ENCODE measurements around the gene MAGI2.

DNA sequence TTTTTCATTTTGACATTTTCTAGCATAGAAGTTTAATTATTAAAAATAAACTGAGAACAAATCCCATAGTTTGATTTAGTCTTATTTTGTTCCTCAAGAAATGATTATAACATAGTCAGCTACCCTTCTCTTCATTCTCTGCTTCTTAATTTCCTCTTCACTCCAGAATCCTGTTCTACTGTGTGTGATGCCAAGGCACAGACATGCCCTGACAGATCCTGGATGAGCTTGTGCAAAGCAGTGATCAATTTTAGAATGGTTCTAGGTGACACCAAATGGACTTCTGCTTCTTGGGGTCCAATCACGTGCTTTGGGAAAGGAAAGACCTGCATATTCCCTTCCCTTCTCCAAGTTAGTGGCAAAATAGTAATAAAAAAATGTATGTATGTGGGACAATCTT, 665.6 kb downstream of the MAGI2 start:
- TF ChIP-seq, protein P1, sequence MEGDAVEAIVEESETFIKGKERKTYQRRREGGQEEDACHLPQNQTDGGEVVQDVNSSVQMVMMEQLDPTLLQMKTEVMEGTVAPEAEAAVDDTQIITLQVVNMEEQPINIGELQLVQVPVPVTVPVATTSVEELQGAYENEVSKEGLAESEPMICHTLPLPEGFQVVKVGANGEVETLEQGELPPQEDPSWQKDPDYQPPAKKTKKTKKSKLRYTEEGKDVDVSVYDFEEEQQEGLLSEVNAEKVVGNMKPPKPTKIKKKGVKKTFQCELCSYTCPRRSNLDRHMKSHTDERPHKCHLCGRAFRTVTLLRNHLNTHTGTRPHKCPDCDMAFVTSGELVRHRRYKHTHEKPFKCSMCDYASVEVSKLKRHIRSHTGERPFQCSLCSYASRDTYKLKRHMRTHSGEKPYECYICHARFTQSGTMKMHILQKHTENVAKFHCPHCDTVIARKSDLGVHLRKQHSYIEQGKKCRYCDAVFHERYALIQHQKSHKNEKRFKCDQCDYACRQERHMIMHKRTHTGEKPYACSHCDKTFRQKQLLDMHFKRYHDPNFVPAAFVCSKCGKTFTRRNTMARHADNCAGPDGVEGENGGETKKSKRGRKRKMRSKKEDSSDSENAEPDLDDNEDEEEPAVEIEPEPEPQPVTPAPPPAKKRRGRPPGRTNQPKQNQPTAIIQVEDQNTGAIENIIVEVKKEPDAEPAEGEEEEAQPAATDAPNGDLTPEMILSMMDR (conservative IDR thresholded peaks at IDR 0.05; ENCODE audit: low read depth, low read length), result no peak
- no peak for TF ChIP-seq EZH2 (IDR thresholded peaks at IDR 0.05; ENCODE audit: borderline replicate concordance, low read depth, low read length, poor library complexity, severe bottlenecking)

All from A673 (cell line).